Spleen (tissue), 11 donors: ENCODE measurements around the gene VTI1A. TPM values are rescaled to one million over a fixed set of nuclear protein-coding genes. Genes with fewer than 3 reads are reported as not detected.

Source experiments
- DNase-seq: peaks from one replicate; pipeline ENCODE4 v3.0.0-alpha.2; 2020
- H3K27ac ChIP-seq, 8 donors: fragments of 200-600 bp; sonication (generic) in 7 of 8; 1 replicate in 4 of 8; 2 replicates in 4 of 8; pipeline versions ENCODE4 v1.5.0 to v1.8.0; 2016 to 2021; ENCODE audit warnings: inconsistent platforms in 4 of 8, mild to moderate bottlenecking in 4 of 8, moderate library complexity in 1 of 8
- H3K27me3 ChIP-seq, 7 donors: fragments of 200-600 bp; sonication (generic) in 6 of 7; replicated peaks in 1 of 7; 1 replicate in 4 of 7; 2 replicates in 3 of 7; pipeline versions ENCODE4 v1.5.0 to v1.8.0; 2016 to 2021; ENCODE audit warnings: inconsistent platforms in 3 of 7, mild to moderate bottlenecking in 1 of 7
- H3K36me3 ChIP-seq, 6 donors: fragments of 200-600 bp; sonication (generic) in 5 of 6; 1 replicate in 4 of 6; 2 replicates in 2 of 6; pipeline versions ENCODE4 v1.5.0 to v1.8.0; 2016 to 2021; ENCODE audit warnings: inconsistent platforms in 2 of 6
- H3K4me1 ChIP-seq, 6 donors: fragments of 200-600 bp; sonication (generic) in 5 of 6; 1 replicate in 3 of 6; 2 replicates in 3 of 6; pipeline versions ENCODE4 v1.5.0 to v1.8.0; 2016 to 2021; ENCODE audit warnings: inconsistent platforms in 3 of 6
- H3K4me3 ChIP-seq, 8 donors: fragments of 200-600 bp; sonication (generic) in 7 of 8; 1 replicate in 4 of 8; 2 replicates in 4 of 8; pipeline versions ENCODE4 v1.5.0 to v1.8.0; 2016 to 2021; ENCODE audit warnings: inconsistent platforms in 4 of 8, mild to moderate bottlenecking in 4 of 8, moderate library complexity in 2 of 8
- H3K9me3 ChIP-seq, 8 donors: fragments of 200-600 bp; sonication (generic) in 7 of 8; 1 replicate in 4 of 8; 2 replicates in 4 of 8; pipeline versions ENCODE4 v1.5.0 to v1.8.0; 2016 to 2021; ENCODE audit warnings: inconsistent platforms in 4 of 8
- POLR2A ChIP-seq, 3 donors: fragments of 450-650 bp; IDR thresholded peaks; one replicate each; pipeline ENCODE4 v1.5.1; 2017; ENCODE audit warnings: antibody characterized with exemption in 3 of 3, mild to moderate bottlenecking in 1 of 3
- POLR2AphosphoS5 ChIP-seq, 3 donors: sonication (generic); formaldehyde crosslinking; IDR thresholded peaks; one replicate each; pipeline ENCODE4 v1.5.1; 2017; ENCODE audit warnings: antibody characterized with exemption in 3 of 3
- WGBS, 5 donors: extraction: QIAGEN DNeasy Blood & Tissue Kit in 3 of 5; methylation state at CpG; one replicate each; pipeline versions ENCODE4 v1.1.5 to v1.1.7; 2013 to 2018; 5-methylcytosine and 5-hydroxymethylcytosine counted together
- intact Hi-C: fragments of 100-400 bp; cut with DNase I; formaldehyde crosslinking; loops from one replicate; pipeline ENCODE4 v1.15.0; 2023; ENCODE audit warnings: low total_unique reads
- polyA plus RNA-seq, 3 donors: library from polyadenylated mRNA; stranded (reverse); fragments of 200-250 nt; gene quantifications; one replicate each; pipeline ENCODE4 v1.2.1, GENCODE V29; 2013
- total RNA-seq, 7 donors: library from RNA; depleted of rRNA in 3 of 7; stranded (reverse); fragments of >200 nt in 3 of 7; fragmentation: NEBNext Ultra II Directional in 4 of 7; extraction: Animal tissue kit (Norgen Biotek cat#: 25700) in 4 of 7; gene quantifications; one replicate each; pipeline versions ENCODE4 v1.1.0 to v1.2.1, GENCODE V29; 2016 to 2021
- TF ChIP-seq, protein P1 (sequence below), 11 experiments: fragments of 200-600 bp in 7 of 11; fragments of 450-650 bp in 4 of 11; sonication (generic) in 4 of 11; IDR thresholded peaks in 8 of 11; conservative IDR thresholded peaks in 3 of 11; 1 replicate in 7 of 11; 2 replicates in 4 of 11; pipeline versions ENCODE4 v1.4.0 to v1.8.0; 2016 to 2021; ENCODE audit warnings: antibody characterized with exemption in 11 of 11, inconsistent platforms in 4 of 11, mild to moderate bottlenecking in 1 of 11
- donor health status: healthy with polysubstance abuse.
- donor health status: DM: no; HTN: no; CAD: no; lungs with moderate emphysema.
- donor health status: DM: no; HTN: no; CAD: no.
- donor health status: Bipolar disorder and iron deficiency.
- donor health status: healthy.
- donor health status: DM: no; HTN: no; CAD: no.
- donor health status: DM: yes; HTN: yes; CAD: no.

The VTI1A gene
- total and polyA plus RNA-seq, 10 donors = 7.8 to 129 (median 56.2) TPM

DNA sequence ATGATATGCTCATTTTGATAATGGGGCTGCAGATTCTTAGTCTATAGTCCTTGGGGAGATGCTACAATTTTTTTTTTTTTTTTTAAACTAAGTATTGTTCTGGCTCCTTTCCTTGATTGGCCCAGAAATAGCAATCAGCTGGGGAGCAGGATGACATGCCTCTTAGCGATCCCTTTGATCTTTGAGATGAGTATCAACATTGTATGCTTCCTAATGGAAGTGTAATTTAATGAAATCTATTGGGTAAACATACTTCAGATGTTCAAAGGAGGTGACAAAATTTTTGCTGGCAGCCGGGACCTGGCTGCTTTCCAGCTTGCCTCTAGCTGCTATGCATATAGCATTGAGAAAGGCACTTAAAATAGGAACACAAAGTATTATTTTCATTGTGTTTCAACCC is 43.5 kb downstream of the VTI1A start:
- WGBS, 5 donors = 57 to 75% (median 67%) methylated on average over 2 of the region's 2 CpGs

DNA sequence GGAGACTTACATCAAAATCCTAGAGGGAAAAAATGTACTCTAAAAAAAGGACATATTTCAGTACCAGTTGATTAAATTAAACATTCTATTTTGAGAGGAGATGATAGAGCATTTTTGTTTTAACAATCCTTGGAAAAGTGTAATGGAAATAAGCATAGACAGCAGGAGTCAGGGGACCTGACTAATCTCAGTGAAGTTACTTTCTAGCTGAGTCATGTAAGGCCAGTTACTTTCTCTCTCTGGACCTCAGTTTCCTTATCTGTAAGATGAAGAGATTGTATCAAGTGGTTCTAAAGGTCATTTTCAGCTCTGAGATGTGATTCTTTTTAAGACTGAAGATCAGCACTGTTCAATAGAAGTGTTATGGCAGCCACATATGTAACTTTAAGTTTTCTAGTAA is 44.1 kb downstream of the VTI1A start:
- H3K27me3 ChIP-seq = no peaks in the 10 kb centered on the region
- intact Hi-C loops = no loop called here
- no peaks in the 10 kb centered on the region for H3K4me1 ChIP-seq
- no peaks in the 10 kb centered on the region for H3K9me3 ChIP-seq
- no peak for DNase-seq
- TF ChIP-seq POLR2A (IDR thresholded peaks at IDR 0.05) (no peak), POLR2AphosphoS5 (IDR thresholded peaks at IDR 0.05) (no peak)
- TF ChIP-seq, protein P1, sequence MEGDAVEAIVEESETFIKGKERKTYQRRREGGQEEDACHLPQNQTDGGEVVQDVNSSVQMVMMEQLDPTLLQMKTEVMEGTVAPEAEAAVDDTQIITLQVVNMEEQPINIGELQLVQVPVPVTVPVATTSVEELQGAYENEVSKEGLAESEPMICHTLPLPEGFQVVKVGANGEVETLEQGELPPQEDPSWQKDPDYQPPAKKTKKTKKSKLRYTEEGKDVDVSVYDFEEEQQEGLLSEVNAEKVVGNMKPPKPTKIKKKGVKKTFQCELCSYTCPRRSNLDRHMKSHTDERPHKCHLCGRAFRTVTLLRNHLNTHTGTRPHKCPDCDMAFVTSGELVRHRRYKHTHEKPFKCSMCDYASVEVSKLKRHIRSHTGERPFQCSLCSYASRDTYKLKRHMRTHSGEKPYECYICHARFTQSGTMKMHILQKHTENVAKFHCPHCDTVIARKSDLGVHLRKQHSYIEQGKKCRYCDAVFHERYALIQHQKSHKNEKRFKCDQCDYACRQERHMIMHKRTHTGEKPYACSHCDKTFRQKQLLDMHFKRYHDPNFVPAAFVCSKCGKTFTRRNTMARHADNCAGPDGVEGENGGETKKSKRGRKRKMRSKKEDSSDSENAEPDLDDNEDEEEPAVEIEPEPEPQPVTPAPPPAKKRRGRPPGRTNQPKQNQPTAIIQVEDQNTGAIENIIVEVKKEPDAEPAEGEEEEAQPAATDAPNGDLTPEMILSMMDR (IDR thresholded peaks at IDR 0.05 in 8 of 11, conservative IDR thresholded peaks at IDR 0.05 in 3 of 11) = no peak
- no peak overlapping the region for H3K27ac ChIP-seq
- no peaks in the 10 kb centered on the region for H3K36me3 ChIP-seq
- H3K4me3 ChIP-seq = no peak overlapping the region

More for the DNA sequence above, 43.5 kb downstream of the VTI1A start:
- Histone ChIP-seq H3K27ac (no peak overlapping the region), H3K36me3 (no peaks in the 10 kb centered on the region), H3K4me3 (no peak overlapping the region), H3K4me1 (no peaks in the 10 kb centered on the region), H3K9me3 (no peaks in the 10 kb centered on the region), H3K27me3 (no peaks in the 10 kb centered on the region)
- DNase-seq = no peak
- no peak for TF ChIP-seq POLR2A (IDR thresholded peaks at IDR 0.05)
- TF ChIP-seq, protein P1 (IDR thresholded peaks at IDR 0.05 in 8 of 11, conservative IDR thresholded peaks at IDR 0.05 in 3 of 11) = no peak
- TF ChIP-seq POLR2AphosphoS5 (IDR thresholded peaks at IDR 0.05) = no peak
- intact Hi-C loops = no loop called here

DNA sequence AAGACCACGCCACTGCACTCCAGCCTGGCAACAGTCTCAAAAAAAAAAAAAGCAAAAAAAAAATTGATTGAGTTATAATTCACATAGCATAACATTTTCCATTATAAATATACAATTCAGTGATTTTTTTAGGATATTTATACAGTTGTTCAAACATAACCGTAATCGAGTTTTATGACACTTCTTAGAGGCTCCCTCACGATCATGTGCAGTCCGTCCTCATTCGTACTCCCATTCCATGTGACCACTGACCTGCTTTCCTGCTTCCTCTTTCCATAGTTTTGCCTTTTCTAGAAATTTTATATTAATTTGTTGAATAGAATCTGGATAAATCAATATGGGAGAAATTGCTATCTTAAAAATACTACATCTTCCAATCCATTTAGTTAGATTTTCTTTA is 45.7 kb downstream of the VTI1A start:
- DNase-seq = no peak
- TF ChIP-seq, protein P1 (IDR thresholded peaks at IDR 0.05 in 8 of 11, conservative IDR thresholded peaks at IDR 0.05 in 3 of 11) = no peak
- TF ChIP-seq POLR2A (IDR thresholded peaks at IDR 0.05) (no peak), POLR2AphosphoS5 (IDR thresholded peaks at IDR 0.05) (no peak)
- 94 to 98% (median 97%) methylated on average over 6 of the region's 6 CpGs for WGBS, 5 donors
- no peaks in the 10 kb centered on the region for H3K27me3 ChIP-seq
- H3K4me3 ChIP-seq = no peak overlapping the region
- H3K4me1 ChIP-seq = no peaks in the 10 kb centered on the region
- intact Hi-C loops = no loop called here
- no peak overlapping the region for H3K27ac ChIP-seq
- no peaks in the 10 kb centered on the region for H3K9me3 ChIP-seq
- no peaks in the 10 kb centered on the region for H3K36me3 ChIP-seq

DNA sequence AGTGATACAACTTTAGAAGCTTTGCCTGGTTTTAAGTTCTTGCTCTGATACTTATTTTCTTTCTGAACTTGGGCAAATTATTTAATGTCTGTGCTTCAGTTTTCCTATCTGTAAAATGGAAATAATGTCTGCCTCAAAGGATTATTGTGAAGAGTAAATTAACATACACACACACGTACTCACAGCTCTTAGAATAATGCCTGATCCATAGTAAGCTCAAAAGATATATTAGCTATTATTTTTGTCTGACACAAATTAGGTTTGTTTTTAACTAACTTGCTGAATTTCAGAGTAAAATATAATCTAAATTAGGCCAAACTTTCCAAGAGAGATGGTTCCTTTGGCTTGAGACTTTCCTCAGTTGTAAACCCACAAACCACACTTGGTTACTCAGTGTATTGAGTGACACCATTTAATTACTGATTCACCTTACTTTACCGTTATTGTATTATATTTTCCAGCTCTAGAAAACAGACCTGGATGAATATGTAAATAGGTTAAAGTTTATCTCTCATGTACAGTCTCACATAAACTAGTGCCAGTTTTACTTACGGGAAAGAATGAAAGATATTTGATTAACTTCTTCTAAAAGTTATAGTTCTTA is 50.4 kb downstream of the VTI1A start:
- Histone ChIP-seq H3K4me3 (no peak overlapping the region), H3K4me1 (no peaks in the 10 kb centered on the region), H3K27ac (no peak overlapping the region), H3K27me3 (no peaks in the 10 kb centered on the region), H3K36me3 (peaks cover 0 to 7% (median 0%) of the 10 kb centered on the region in 6 donors), H3K9me3 (no peaks in the 10 kb centered on the region)
- no peak for DNase-seq
- intact Hi-C loops = no loop called here
- 85 to 91% (median 89%) methylated on average over 3 of the region's 3 CpGs for WGBS, 5 donors
- TF ChIP-seq POLR2AphosphoS5 (IDR thresholded peaks at IDR 0.05) = no peak
- TF ChIP-seq, protein P1 (IDR thresholded peaks at IDR 0.05 in 8 of 11, conservative IDR thresholded peaks at IDR 0.05 in 3 of 11) = no peak
- no peak for TF ChIP-seq POLR2A (IDR thresholded peaks at IDR 0.05)
